Adipocyte (in vitro differentiated cells): ENCODE results near the gene PPP1R3D.
"Not testable (repeated sequence)": the region's sequence is repeated elsewhere in the genome, so short reads cannot be mapped to it uniquely, and the experiment has no call there.

Experiments
- DNase-seq: peaks from one replicate; pipeline ENCODE4 v3.0.0-alpha.2; 2015; ENCODE audit warnings: low read depth
- H3K27me3 ChIP-seq: replicated peaks from 2 replicates; pipeline ENCODE4 v1.7.0; 2013; ENCODE audit warnings: mild to moderate bottlenecking, low read length, moderate library complexity; ENCODE audit not compliant: control insufficient read depth, insufficient read depth
- H3K36me3 ChIP-seq: 2 replicates; pipeline ENCODE4 v1.7.0; 2013; ENCODE audit warnings: low read length, mild to moderate bottlenecking, moderate library complexity; ENCODE audit not compliant: control insufficient read depth, insufficient read depth, severe bottlenecking
- H3K4me1 ChIP-seq: 2 replicates; pipeline ENCODE4 v1.7.0; 2013; ENCODE audit warnings: mild to moderate bottlenecking, low read length, moderate library complexity; ENCODE audit not compliant: control insufficient read depth, insufficient read depth
- H3K4me3 ChIP-seq: 2 replicates; pipeline ENCODE4 v1.7.0; 2013; ENCODE audit warnings: mild to moderate bottlenecking, low read length, moderate library complexity
- H3K9ac ChIP-seq: 2 replicates; pipeline ENCODE4 v1.7.0; 2013; ENCODE audit warnings: mild to moderate bottlenecking, low read length, moderate library complexity
- H3K9me3 ChIP-seq: 2 replicates; pipeline ENCODE4 v1.7.0; 2013; ENCODE audit warnings: mild to moderate bottlenecking, low read length, moderate library complexity; ENCODE audit not compliant: control insufficient read depth

Gene PPP1R3D

DNA sequence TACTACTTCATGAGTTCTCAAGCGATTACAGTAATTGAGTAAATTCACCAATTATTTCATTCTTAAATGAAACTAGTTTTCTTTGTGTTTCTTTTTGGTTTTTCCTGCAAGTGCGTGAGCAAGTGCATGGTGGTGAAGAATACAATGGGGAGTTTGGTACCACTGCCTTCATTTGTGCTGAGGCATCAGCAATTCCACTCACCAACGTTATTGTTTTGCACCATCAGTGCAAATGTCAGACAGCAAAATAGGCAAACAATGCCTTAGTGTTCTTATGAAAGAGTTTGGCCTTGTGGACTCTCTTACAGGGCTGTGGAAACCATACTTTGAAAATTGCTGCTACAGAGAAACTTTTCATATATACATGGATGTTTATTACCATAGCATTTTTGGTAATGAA is 26.3 kb upstream of the PPP1R3D start:
- no peak overlapping the region for H3K9ac ChIP-seq
- no peak overlapping the region for H3K4me3 ChIP-seq
- no peaks in the 10 kb centered on the region for H3K27me3 ChIP-seq
- no peaks in the 10 kb centered on the region for H3K9me3 ChIP-seq
- no peaks in the 10 kb centered on the region for H3K4me1 ChIP-seq
- no peak for DNase-seq
- H3K36me3 ChIP-seq, result no peaks in the 10 kb centered on the region

- H3K9me3 ChIP-seq, result no peaks in the 10 kb centered on the region
- no peaks in the 10 kb centered on the region for H3K27me3 ChIP-seq
These were observed 22.1 kb upstream of the PPP1R3D start for GRCh38 chr20:59962155-59962554.

DNA sequence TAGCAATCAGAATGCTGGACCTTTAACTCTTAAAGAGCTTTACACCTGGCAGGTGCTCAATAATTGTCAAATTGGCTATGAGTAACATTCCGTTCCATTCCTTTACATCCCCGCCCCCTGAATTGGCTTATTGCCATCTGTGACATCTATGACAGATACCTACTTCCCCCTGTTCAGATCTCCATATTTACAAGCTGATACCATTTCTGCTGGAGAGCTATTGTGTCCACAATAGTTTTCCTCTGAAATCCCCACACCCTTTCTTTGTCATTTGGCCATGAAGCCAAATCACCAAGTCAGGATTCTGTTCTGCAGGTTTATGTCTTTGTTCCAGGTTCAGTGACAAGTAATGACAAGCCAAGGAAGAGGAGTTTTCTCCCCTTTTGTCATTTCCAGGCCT is 21.3 kb upstream of the PPP1R3D start:
- Histone ChIP-seq H3K36me3 (no peaks in the 10 kb centered on the region), H3K4me1 (no peaks in the 10 kb centered on the region), H3K9me3 (no peaks in the 10 kb centered on the region), H3K27me3 (no peaks in the 10 kb centered on the region), H3K9ac (no peak overlapping the region), H3K4me3 (no peak overlapping the region)
- DNase-seq, result no peak

More at GRCh38 chr20:59962155-59962554, 22.1 kb upstream of the PPP1R3D start:
- H3K4me1 ChIP-seq, result no peaks in the 10 kb centered on the region
- no peaks in the 10 kb centered on the region for H3K36me3 ChIP-seq
- no peak overlapping the region for H3K4me3 ChIP-seq
- no peak for DNase-seq
- H3K9ac ChIP-seq, result no peak overlapping the region

DNA sequence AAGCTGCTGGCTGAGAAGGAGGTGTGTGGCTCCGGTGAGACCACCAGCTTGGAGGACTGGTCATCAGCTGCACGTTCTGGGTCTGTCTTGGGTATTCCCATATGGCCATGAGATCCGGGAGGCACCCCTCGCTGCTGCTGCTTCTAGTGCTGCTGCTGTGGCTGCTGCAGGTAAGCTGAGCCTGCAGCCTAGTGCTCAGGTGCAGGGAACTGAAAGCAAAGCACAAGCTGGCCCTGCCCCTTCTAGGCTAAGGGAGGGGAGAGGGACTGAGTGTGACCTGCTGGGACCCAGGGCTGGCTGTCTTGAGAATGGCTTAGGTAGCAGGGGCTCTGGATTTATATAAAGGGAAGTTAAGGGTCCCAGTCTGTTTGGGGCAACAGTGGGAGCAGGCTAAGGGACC is 18.5 kb upstream of the PPP1R3D start:
- no peaks in the 10 kb centered on the region for H3K4me1 ChIP-seq
- H3K9ac ChIP-seq, result no peak overlapping the region
- H3K4me3 ChIP-seq, result no peak overlapping the region
- no peak for DNase-seq
- H3K9me3 ChIP-seq, result no peaks in the 10 kb centered on the region
- no peaks in the 10 kb centered on the region for H3K27me3 ChIP-seq
- H3K36me3 ChIP-seq, result no peaks in the 10 kb centered on the region

DNA sequence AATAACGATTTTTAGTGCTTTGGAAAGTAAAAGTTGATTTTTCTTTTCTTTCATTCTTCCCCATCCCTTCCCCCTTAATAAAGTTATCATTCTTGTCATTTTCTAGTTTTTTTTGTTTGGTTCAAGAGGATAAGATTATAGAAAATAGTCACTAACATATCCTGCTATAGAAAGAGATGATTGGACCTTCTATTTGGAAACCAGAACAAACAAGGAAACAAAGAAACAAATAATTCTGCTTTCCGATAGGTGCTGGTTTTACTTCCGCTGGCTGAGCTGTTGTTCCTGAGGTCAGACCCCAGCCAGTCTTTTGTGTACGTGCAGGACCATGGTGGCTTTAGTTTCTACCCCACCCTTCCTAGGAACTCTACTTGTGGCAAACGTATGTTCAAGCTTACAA is 18.0 kb upstream of the PPP1R3D start, which contains the start of gene CDH26:
TSS of gene CDH26 (plus strand) at position 301 of the 400 bp plus-strand sequence. CDS start 304 bp downstream, outside the sequence.
- Histone ChIP-seq H3K4me1 (no peaks in the 10 kb centered on the region), H3K27me3 (no peaks in the 10 kb centered on the region), H3K36me3 (no peaks in the 10 kb centered on the region), H3K9ac (no peak within 1 kb of the TSS), H3K4me3 (no peak within 1 kb of the TSS), H3K9me3 (no peaks in the 10 kb centered on the region)
- DNase-seq, result no peak

DNA sequence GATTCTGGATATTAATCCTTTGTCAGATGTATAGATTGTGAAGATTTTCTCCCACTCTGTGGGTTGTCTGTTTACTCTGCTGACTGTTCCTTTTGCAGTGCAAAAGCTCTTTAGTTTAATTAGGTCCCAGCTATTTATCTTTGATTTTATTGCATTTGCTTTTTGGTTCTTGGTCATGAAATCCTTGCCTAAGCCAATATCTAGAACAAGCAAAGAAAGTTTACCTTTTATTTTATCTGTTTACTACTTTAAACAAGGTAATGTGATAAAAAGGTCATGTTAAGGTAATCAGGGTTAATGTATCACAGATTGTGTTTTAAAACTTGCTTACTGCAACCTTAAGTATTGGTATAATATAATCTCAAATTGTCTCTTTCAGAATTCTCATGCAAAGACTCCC is 17.5 kb upstream of the PPP1R3D start:
- H3K27me3 ChIP-seq, H3K4me1 ChIP-seq, H3K36me3 ChIP-seq, H3K9me3 ChIP-seq, DNase-seq, H3K9ac ChIP-seq, H3K4me3 ChIP-seq: not testable (repeated sequence)

GRCh38 chr20:59955131-59955796 is 15.2 kb upstream of the PPP1R3D start:
- no peaks in the 10 kb centered on the region for H3K4me1 ChIP-seq
- DNase-seq, result peak; percentile 21
- no peak overlapping the region for H3K4me3 ChIP-seq
- H3K27me3 ChIP-seq, result no peaks in the 10 kb centered on the region
- no peaks in the 10 kb centered on the region for H3K36me3 ChIP-seq
- H3K9ac ChIP-seq, result no peak overlapping the region
- H3K9me3 ChIP-seq, result no peaks in the 10 kb centered on the region

GRCh38 chr20:59954718-59955117 is 14.6 kb upstream of the PPP1R3D start:
- no peak overlapping the region for H3K4me3 ChIP-seq
- H3K27me3 ChIP-seq, result no peaks in the 10 kb centered on the region
- H3K4me1 ChIP-seq, result no peaks in the 10 kb centered on the region
- DNase-seq, result no peak
- no peaks in the 10 kb centered on the region for H3K9me3 ChIP-seq
- no peak overlapping the region for H3K9ac ChIP-seq
- H3K36me3 ChIP-seq, result no peaks in the 10 kb centered on the region

- DNase-seq, result no peak
- no peak overlapping the region for H3K4me3 ChIP-seq
- peaks cover 17% of the 10 kb centered on the region for H3K4me1 ChIP-seq
- H3K36me3 ChIP-seq, result peaks cover under 1% of the 10 kb centered on the region
- H3K9me3 ChIP-seq, result no peaks in the 10 kb centered on the region
- no peaks in the 10 kb centered on the region for H3K27me3 ChIP-seq
- H3K9ac ChIP-seq, result no peak overlapping the region
These were observed 9.8 kb upstream of the PPP1R3D start for GRCh38 chr20:59949911-59950310.

DNA sequence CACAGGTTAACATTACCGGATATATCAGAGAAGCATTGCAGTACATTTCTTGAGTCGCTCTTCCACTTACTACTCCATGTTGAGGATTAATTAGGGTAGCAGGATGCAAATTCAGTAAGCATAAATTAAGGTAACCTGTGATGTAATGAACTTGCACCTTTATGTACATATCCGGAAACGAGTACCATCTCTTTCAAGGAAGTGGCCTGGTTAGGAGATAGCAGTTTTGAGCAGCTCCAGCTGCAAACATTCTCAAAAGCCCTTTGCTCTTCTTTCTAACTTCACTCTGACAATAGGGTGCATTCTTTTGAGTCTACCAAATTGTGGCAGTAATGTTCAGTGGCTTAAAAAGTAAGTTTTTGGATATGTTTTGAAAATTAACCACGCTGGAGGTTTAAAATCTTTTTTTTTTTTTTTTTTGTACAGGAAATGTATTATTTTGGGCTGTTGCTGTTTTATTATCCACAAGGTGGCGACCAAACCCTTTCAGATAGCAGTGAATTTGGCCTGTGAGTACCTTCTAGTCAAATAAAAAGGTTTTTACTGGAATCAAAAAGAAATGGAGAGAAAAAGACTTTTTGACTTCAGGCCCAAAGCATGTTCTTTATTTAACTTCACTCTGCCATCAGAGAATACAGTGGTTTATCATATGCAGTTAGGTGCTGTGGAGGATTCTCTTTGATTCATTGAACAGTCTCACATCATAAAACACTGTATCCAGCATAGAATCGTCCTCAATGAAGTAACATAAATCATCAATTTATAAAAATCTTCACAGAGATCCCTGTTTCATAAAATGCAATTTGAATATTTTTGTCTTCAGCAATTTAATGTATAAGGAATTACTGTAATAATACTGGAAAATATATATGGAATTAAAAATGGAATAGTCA is 9.0 kb upstream of the PPP1R3D start:
- H3K4me1 ChIP-seq, result peaks cover 17% of the 10 kb centered on the region
- peak overlapping the region; percentile 25 for H3K9ac ChIP-seq
- H3K27me3 ChIP-seq, result no peaks in the 10 kb centered on the region
- H3K36me3 ChIP-seq, result peaks cover 9% of the 10 kb centered on the region
- H3K4me3 ChIP-seq, result no peak overlapping the region
- DNase-seq, result peak; percentile 82
- no peaks in the 10 kb centered on the region for H3K9me3 ChIP-seq

GRCh38 chr20:59948212-59948611 is 8.1 kb upstream of the PPP1R3D start:
- H3K4me1 ChIP-seq, result peaks cover 17% of the 10 kb centered on the region
- DNase-seq, result no peak
- H3K36me3 ChIP-seq, result peaks cover 18% of the 10 kb centered on the region
- no peaks in the 10 kb centered on the region for H3K27me3 ChIP-seq
- H3K9me3 ChIP-seq, result no peaks in the 10 kb centered on the region
- no peak overlapping the region for H3K4me3 ChIP-seq
- H3K9ac ChIP-seq, result no peak overlapping the region
